Smooth muscle cell (in vitro differentiated cells): ENCODE results near the gene PALM3. TPM values are rescaled to one million over a fixed set of nuclear protein-coding genes. Genes with fewer than 3 reads are reported as not detected.
A peak's percentile ranks its signal among the peaks of the same experiment; 100 is the strongest.

Experiments used
- DNase-seq: peaks from one replicate; lab custom pipeline; 2025; ENCODE audit not compliant: unreplicated experiment; lab: John Stamatoyannopoulos, UW
- H2AFZ ChIP-seq: fragments of 200-600 bp; sonication (generic); 2 replicates; pipeline ENCODE4 v1.6.0; 2016; ENCODE audit warnings: antibody characterized with exemption, low read depth, mild to moderate bottlenecking
- H3F3A ChIP-seq: fragments of 200-600 bp; sonication (generic); 2 replicates; pipeline ENCODE4 v1.6.0; 2017; ENCODE audit warnings: antibody characterized with exemption, low read depth
- H3K27ac ChIP-seq: fragments of 200-600 bp; sonication (generic); 2 replicates; pipeline ENCODE4 v1.5.1; 2016; ENCODE audit warnings: low read depth, mild to moderate bottlenecking
- H3K27me3 ChIP-seq: fragments of 200-600 bp; sonication (generic); 2 replicates; pipeline ENCODE4 v1.6.1; 2016; ENCODE audit warnings: low read depth, mild to moderate bottlenecking
- H3K36me3 ChIP-seq: fragments of 200-600 bp; sonication (generic); 2 replicates; pipeline ENCODE4 v1.5.1; 2016; ENCODE audit warnings: low read depth
- H3K4me1 ChIP-seq: fragments of 200-600 bp; sonication (generic); 2 replicates; pipeline ENCODE4 v1.5.1; 2016; ENCODE audit warnings: low read depth
- H3K4me2 ChIP-seq: fragments of 200-600 bp; sonication (generic); 2 replicates; pipeline ENCODE4 v1.6.0; 2016; ENCODE audit warnings: mild to moderate bottlenecking
- H3K4me3 ChIP-seq: fragments of 200-600 bp; sonication (generic); 2 replicates; pipeline ENCODE4 v1.5.1; 2016; ENCODE audit warnings: mild to moderate bottlenecking
- H3K79me2 ChIP-seq: fragments of 200-600 bp; sonication (generic); 2 replicates; pipeline ENCODE4 v1.6.0; 2016; ENCODE audit warnings: low read depth, mild to moderate bottlenecking
- H3K9ac ChIP-seq: fragments of 200-600 bp; sonication (generic); 2 replicates; pipeline ENCODE4 v1.6.0; 2016; ENCODE audit warnings: low read depth
- H3K9me3 ChIP-seq: fragments of 200-600 bp; sonication (generic); replicated peaks from 2 replicates; pipeline ENCODE4 v1.5.1; 2016; ENCODE audit warnings: low read depth
- H4K20me1 ChIP-seq: fragments of 200-600 bp; sonication (generic); 2 replicates; pipeline ENCODE4 v1.6.0; 2016; ENCODE audit warnings: low read depth
- CTCF ChIP-seq: fragments of 200-600 bp; sonication (generic); IDR thresholded peaks from 2 replicates; pipeline ENCODE4 v1.5.1; 2017; ENCODE audit warnings: borderline replicate concordance, mild to moderate bottlenecking, antibody characterized with exemption; ENCODE audit not compliant: insufficient read depth, poor library complexity, severe bottlenecking
- WGBS: methylation state at CpG from one replicate; pipeline ENCODE4 v1.1.7; 2016; ENCODE audit warnings: low lambda C conversion rate; 5-methylcytosine and 5-hydroxymethylcytosine counted together
- polyA plus RNA-seq: library from polyadenylated mRNA; unstranded; fragments of >200 nt; fragmentation: Nextera tagmentation; extraction: Ambion mirVana; gene quantifications from 2 replicates; pipeline ENCODE4 v1.2.1, GENCODE V29; 2016
- total RNA-seq: library from RNA; depleted of rRNA; stranded (reverse); fragments of >200 nt; gene quantifications from 2 replicates; pipeline ENCODE4 v1.2.3, GENCODE V29; 2014

Gene PALM3
- total and polyA plus RNA-seq, 2 experiments from 2014 or later: 0.55 TPM; not detected in 1

GRCh38 chr19:14005349-14006084 lies 56.4 kb downstream of the PALM3 start:
- Histone ChIP-seq H3K27ac (peak overlapping the region; percentile 100), H3K27me3 (no peaks in the 10 kb centered on the region), H3K9ac (peak overlapping the region; percentile 100), H3K9me3 (no peaks in the 10 kb centered on the region), H4K20me1 (no peaks in the 10 kb centered on the region), H3K4me1 (peaks cover 3% of the 10 kb centered on the region), H3K36me3 (no peaks in the 10 kb centered on the region), H3K4me3 (peak overlapping the region; percentile 82), H3K4me2 (peak overlapping the region; percentile 87), H3K79me2 (peaks cover 18% of the 10 kb centered on the region), H2AFZ (no peak overlapping the region), H3F3A (peaks cover 22% of the 10 kb centered on the region)
- peak; percentile 90 for DNase-seq
- no peak for TF ChIP-seq CTCF
- WGBS: 33% methylated on average over 14 of the region's 50 CpGs

GRCh38 chr19:14004619-14005348 lies 57.1 kb downstream of the PALM3 start:
- no peak for DNase-seq
- Histone ChIP-seq H3K9me3 (no peaks in the 10 kb centered on the region), H3K27ac (peak overlapping the region; percentile 100), H3K4me2 (no peak overlapping the region), H3K4me1 (peaks cover 3% of the 10 kb centered on the region), H3F3A (peaks cover 22% of the 10 kb centered on the region), H3K9ac (no peak overlapping the region), H3K36me3 (no peaks in the 10 kb centered on the region), H4K20me1 (no peaks in the 10 kb centered on the region), H3K27me3 (no peaks in the 10 kb centered on the region), H3K4me3 (peak overlapping the region; percentile 82), H2AFZ (no peak overlapping the region), H3K79me2 (peaks cover 25% of the 10 kb centered on the region)
- 79% methylated on average over 14 of the region's 14 CpGs for WGBS
- no peak for TF ChIP-seq CTCF

Other genes starting within 250 kb of the PALM3 start
- not detected in 2 replicates for gene NANOS3, start 184.9 kb downstream of the PALM3 start, total RNA-seq
- 2.7 and 2.8 TPM in 2 replicates for gene NANOS3, start 184.9 kb downstream of the PALM3 start, polyA plus RNA-seq
- gene BRME1, start 156.0 kb downstream of the PALM3 start, total RNA-seq: 0.72 and 1.2 TPM in 2 replicates
- 2.2 and 3.3 TPM in 2 replicates for gene BRME1, start 156.0 kb downstream of the PALM3 start, polyA plus RNA-seq
- 8.0 and 9.5 TPM in 2 replicates for gene CC2D1A, start 155.9 kb downstream of the PALM3 start, total RNA-seq
- gene CC2D1A, start 155.9 kb downstream of the PALM3 start, polyA plus RNA-seq: 26.3 and 28.0 TPM in 2 replicates
- gene PODNL1, start 123.7 kb downstream of the PALM3 start, total RNA-seq: 5.2 and 8.9 TPM in 2 replicates
- 34.3 and 53.9 TPM in 2 replicates for gene PODNL1, start 123.7 kb downstream of the PALM3 start, polyA plus RNA-seq
- 12.4 and 15.9 TPM in 2 replicates for gene DCAF15, start 109.6 kb downstream of the PALM3 start, total RNA-seq
- gene DCAF15, start 109.6 kb downstream of the PALM3 start, polyA plus RNA-seq: 27.0 and 30.9 TPM in 2 replicates
- gene RFX1, start 55.8 kb downstream of the PALM3 start, total RNA-seq: 0.45 and 2.2 TPM in 2 replicates
- 2.2 and 2.8 TPM in 2 replicates for gene RFX1, start 55.8 kb downstream of the PALM3 start, polyA plus RNA-seq
- gene RLN3, start 33.9 kb downstream of the PALM3 start, total RNA-seq: not detected in 2 replicates
- gene RLN3, start 33.9 kb downstream of the PALM3 start, polyA plus RNA-seq: not detected in 2 replicates
- 1.4 and 3.1 TPM in 2 replicates for gene IL27RA, start 30.3 kb downstream of the PALM3 start, total RNA-seq
- gene IL27RA, start 30.3 kb downstream of the PALM3 start, polyA plus RNA-seq: 3.8 and 7.1 TPM in 2 replicates
- 2.4 TPM in 1 of 2 replicates, not detected in the other for gene MISP3, start 10.7 kb upstream of the PALM3 start, total RNA-seq
- 0.61 and 2.0 TPM in 2 replicates for gene MISP3, start 10.7 kb upstream of the PALM3 start, polyA plus RNA-seq
- not detected in 2 replicates for gene C19orf67, start 23.7 kb upstream of the PALM3 start, total RNA-seq
- gene C19orf67, start 23.7 kb upstream of the PALM3 start, polyA plus RNA-seq: 0.17 and 0.49 TPM in 2 replicates
- gene SAMD1, start 28.7 kb upstream of the PALM3 start, total RNA-seq: 35.0 and 46.7 TPM in 2 replicates
- 71.3 and 84.1 TPM in 2 replicates for gene SAMD1, start 28.7 kb upstream of the PALM3 start, polyA plus RNA-seq
- gene PRKACA, start 55.7 kb upstream of the PALM3 start, total RNA-seq: 20.7 and 30.3 TPM in 2 replicates
- gene PRKACA, start 55.7 kb upstream of the PALM3 start, polyA plus RNA-seq: 11.1 and 14.4 TPM in 2 replicates
- 6.4 and 13.4 TPM in 2 replicates for gene ASF1B, start 74.5 kb upstream of the PALM3 start, total RNA-seq
- gene ASF1B, start 74.5 kb upstream of the PALM3 start, polyA plus RNA-seq: 7.1 and 11.3 TPM in 2 replicates
- gene ADGRL1, start 144.1 kb upstream of the PALM3 start, total RNA-seq: 11.3 and 12.9 TPM in 2 replicates
- gene ADGRL1, start 144.1 kb upstream of the PALM3 start, polyA plus RNA-seq: 12.7 and 15.0 TPM in 2 replicates